ENCODE measurements around the gene OSBPL8.

The OSBPL8 gene

GRCh38 chr12:76547526-76547925 is 12.0 kb downstream of the OSBPL8 start:
- no peaks in the 10 kb centered on the region for H3K36me3 ChIP-seq (ENCODE audit: insufficient read depth, insufficient read length, low read length)
- no peak for DNase-seq (ENCODE audit: low read depth, low spot score)
- H3K4me1 ChIP-seq (ENCODE audit: insufficient read depth, insufficient read length) = no peaks in the 10 kb centered on the region
- no peak overlapping the region for H3K4me3 ChIP-seq (ENCODE audit: insufficient read length, low read depth)
- H3K27me3 ChIP-seq (ENCODE audit: insufficient read depth, insufficient read length) = no peaks in the 10 kb centered on the region
- H3K9me3 ChIP-seq (ENCODE audit: insufficient read depth, low read length) = no peaks in the 10 kb centered on the region
- no peak for TF ChIP-seq SUZ12 (IDR thresholded peaks at IDR 0.05; ENCODE audit: extremely low read depth, insufficient read depth, insufficient read length)
- TF ChIP-seq YY1 (IDR thresholded peaks at IDR 0.05; ENCODE audit: insufficient read depth, insufficient read length) = no peak
- no peak overlapping the region for H3K9ac ChIP-seq (ENCODE audit: insufficient read length, low read depth)

GRCh38 chr12:76546889-76547288 is 12.7 kb downstream of the OSBPL8 start:
- Histone ChIP-seq H3K27me3 (ENCODE audit: insufficient read depth, insufficient read length) (no peaks in the 10 kb centered on the region), H3K9ac (ENCODE audit: insufficient read length, low read depth) (no peak overlapping the region), H3K9me3 (ENCODE audit: insufficient read depth, low read length) (no peaks in the 10 kb centered on the region), H3K4me1 (ENCODE audit: insufficient read depth, insufficient read length) (no peaks in the 10 kb centered on the region), H3K36me3 (ENCODE audit: insufficient read depth, insufficient read length, low read length) (no peaks in the 10 kb centered on the region), H3K4me3 (ENCODE audit: insufficient read length, low read depth) (no peak overlapping the region)
- DNase-seq (ENCODE audit: low read depth, low spot score) = no peak
- TF ChIP-seq SUZ12 (IDR thresholded peaks at IDR 0.05; ENCODE audit: extremely low read depth, insufficient read depth, insufficient read length) (no peak), YY1 (IDR thresholded peaks at IDR 0.05; ENCODE audit: insufficient read depth, insufficient read length) (no peak), ZNF274 (IDR thresholded peaks at IDR 0.05; ENCODE audit: low read depth, low read length) (no peak)

GRCh38 chr12:76545486-76545885 is 14.1 kb downstream of the OSBPL8 start:
- H3K4me1 ChIP-seq (ENCODE audit: insufficient read depth, insufficient read length) = no peaks in the 10 kb centered on the region
- no peak overlapping the region for H3K4me3 ChIP-seq (ENCODE audit: insufficient read length, low read depth)
- no peak for TF ChIP-seq ZNF274 (IDR thresholded peaks at IDR 0.05; ENCODE audit: low read depth, low read length)
- TF ChIP-seq SUZ12 (IDR thresholded peaks at IDR 0.05; ENCODE audit: extremely low read depth, insufficient read depth, insufficient read length) = no peak
- no peak for TF ChIP-seq YY1 (IDR thresholded peaks at IDR 0.05; ENCODE audit: insufficient read depth, insufficient read length)
- no peaks in the 10 kb centered on the region for H3K36me3 ChIP-seq (ENCODE audit: insufficient read depth, insufficient read length, low read length)
- no peaks in the 10 kb centered on the region for H3K9me3 ChIP-seq (ENCODE audit: insufficient read depth, low read length)
- no peaks in the 10 kb centered on the region for H3K27me3 ChIP-seq (ENCODE audit: insufficient read depth, insufficient read length)
- H3K9ac ChIP-seq (ENCODE audit: insufficient read length, low read depth) = no peak overlapping the region
- DNase-seq (ENCODE audit: low read depth, low spot score) = no peak

- no peaks in the 10 kb centered on the region for H3K36me3 ChIP-seq (ENCODE audit: insufficient read depth, insufficient read length, low read length)
- H3K27me3 ChIP-seq (ENCODE audit: insufficient read depth, insufficient read length) = no peaks in the 10 kb centered on the region
- no peak overlapping the region for H3K9ac ChIP-seq (ENCODE audit: insufficient read length, low read depth)
- DNase-seq (ENCODE audit: low read depth, low spot score) = no peak
- no peak overlapping the region for H3K4me3 ChIP-seq (ENCODE audit: insufficient read length, low read depth)
- no peaks in the 10 kb centered on the region for H3K4me1 ChIP-seq (ENCODE audit: insufficient read depth, insufficient read length)
- no peak for TF ChIP-seq SUZ12 (IDR thresholded peaks at IDR 0.05; ENCODE audit: extremely low read depth, insufficient read depth, insufficient read length)
- no peak for TF ChIP-seq YY1 (IDR thresholded peaks at IDR 0.05; ENCODE audit: insufficient read depth, insufficient read length)
- no peak for TF ChIP-seq ZNF274 (IDR thresholded peaks at IDR 0.05; ENCODE audit: low read depth, low read length)
- H3K9me3 ChIP-seq (ENCODE audit: insufficient read depth, low read length) = no peaks in the 10 kb centered on the region
Observed at GRCh38 chr12:76544601-76545261, 14.8 kb downstream of the OSBPL8 start.

- Histone ChIP-seq H3K4me3 (ENCODE audit: insufficient read length, low read depth) (no peak overlapping the region), H3K9ac (ENCODE audit: insufficient read length, low read depth) (no peak overlapping the region), H3K9me3 (ENCODE audit: insufficient read depth, low read length) (no peaks in the 10 kb centered on the region), H3K4me1 (ENCODE audit: insufficient read depth, insufficient read length) (no peaks in the 10 kb centered on the region), H3K27me3 (ENCODE audit: insufficient read depth, insufficient read length) (no peaks in the 10 kb centered on the region), H3K36me3 (ENCODE audit: insufficient read depth, insufficient read length, low read length) (no peaks in the 10 kb centered on the region)
- no peak for DNase-seq (ENCODE audit: low read depth, low spot score)
- no peak for TF ChIP-seq YY1 (IDR thresholded peaks at IDR 0.05; ENCODE audit: insufficient read depth, insufficient read length)
- TF ChIP-seq SUZ12 (IDR thresholded peaks at IDR 0.05; ENCODE audit: extremely low read depth, insufficient read depth, insufficient read length) = no peak
- TF ChIP-seq ZNF274 (IDR thresholded peaks at IDR 0.05; ENCODE audit: low read depth, low read length) = no peak
Observed at GRCh38 chr12:76543813-76544347, 15.7 kb downstream of the OSBPL8 start.

GRCh38 chr12:76542908-76543307 is 16.7 kb downstream of the OSBPL8 start:
- no peak for DNase-seq (ENCODE audit: low read depth, low spot score)
- Histone ChIP-seq H3K27me3 (ENCODE audit: insufficient read depth, insufficient read length) (no peaks in the 10 kb centered on the region), H3K9me3 (ENCODE audit: insufficient read depth, low read length) (no peaks in the 10 kb centered on the region), H3K4me1 (ENCODE audit: insufficient read depth, insufficient read length) (no peaks in the 10 kb centered on the region), H3K9ac (ENCODE audit: insufficient read length, low read depth) (no peak overlapping the region), H3K36me3 (ENCODE audit: insufficient read depth, insufficient read length, low read length) (no peaks in the 10 kb centered on the region), H3K4me3 (ENCODE audit: insufficient read length, low read depth) (no peak overlapping the region)
- TF ChIP-seq YY1 (IDR thresholded peaks at IDR 0.05; ENCODE audit: insufficient read depth, insufficient read length) (no peak), SUZ12 (IDR thresholded peaks at IDR 0.05; ENCODE audit: extremely low read depth, insufficient read depth, insufficient read length) (no peak), ZNF274 (IDR thresholded peaks at IDR 0.05; ENCODE audit: low read depth, low read length) (no peak)

GRCh38 chr12:76539727-76540126 is 19.8 kb downstream of the OSBPL8 start:
- H3K9me3 ChIP-seq (ENCODE audit: insufficient read depth, low read length) = no peaks in the 10 kb centered on the region
- H3K36me3 ChIP-seq (ENCODE audit: insufficient read depth, insufficient read length, low read length) = no peaks in the 10 kb centered on the region
- TF ChIP-seq ZNF274 (IDR thresholded peaks at IDR 0.05; ENCODE audit: low read depth, low read length) (no peak), YY1 (IDR thresholded peaks at IDR 0.05; ENCODE audit: insufficient read depth, insufficient read length) (no peak), SUZ12 (IDR thresholded peaks at IDR 0.05; ENCODE audit: extremely low read depth, insufficient read depth, insufficient read length) (no peak)
- no peaks in the 10 kb centered on the region for H3K4me1 ChIP-seq (ENCODE audit: insufficient read depth, insufficient read length)
- no peak for DNase-seq (ENCODE audit: low read depth, low spot score)
- H3K9ac ChIP-seq (ENCODE audit: insufficient read length, low read depth) = no peak overlapping the region
- H3K4me3 ChIP-seq (ENCODE audit: insufficient read length, low read depth) = no peak overlapping the region
- no peaks in the 10 kb centered on the region for H3K27me3 ChIP-seq (ENCODE audit: insufficient read depth, insufficient read length)
